DOHH2 (cell line): Measurements from ENCODE around the gene DGAT2.

ENCODE experiments used
- H3F3A ChIP-seq: fragments of 200-600 bp; sonication (generic), shearing (Covaris generic); 2 replicates; pipeline ENCODE4 v1.6.0; 2016; ENCODE audit warnings: antibody characterized with exemption, mild to moderate bottlenecking; ENCODE audit not compliant: control insufficient read depth, insufficient read depth
- H3K27ac ChIP-seq: fragments of 200-600 bp; sonication (generic); 2 replicates; pipeline ENCODE4 v1.5.1; 2014; ENCODE audit warnings: low read depth, mild to moderate bottlenecking, low read length, moderate library complexity
- H3K27me3 ChIP-seq: fragments of 200-600 bp; sonication (generic); 2 replicates; pipeline ENCODE4 v1.6.1; 2014; ENCODE audit warnings: mild to moderate bottlenecking, low read length, mixed read lengths; ENCODE audit not compliant: control insufficient read depth
- H3K36me3 ChIP-seq: fragments of 200-600 bp; sonication (generic); 2 replicates; pipeline ENCODE4 v1.6.1; 2014; ENCODE audit warnings: mild to moderate bottlenecking, low read length, moderate library complexity, mixed read lengths; ENCODE audit not compliant: control insufficient read depth
- H3K4me1 ChIP-seq: fragments of 200-600 bp; sonication (generic); 2 replicates; pipeline ENCODE4 v1.6.1; 2014; ENCODE audit warnings: mild to moderate bottlenecking, low read length, mixed read lengths; ENCODE audit not compliant: control insufficient read depth
- H3K4me2 ChIP-seq: fragments of 200-600 bp; sonication (generic); 2 replicates; pipeline ENCODE4 v1.6.0; 2014; ENCODE audit warnings: mild to moderate bottlenecking, low read length, moderate library complexity
- H3K4me3 ChIP-seq: fragments of 200-600 bp; sonication (generic); 2 replicates; pipeline ENCODE4 v1.5.1; 2014; ENCODE audit warnings: mild to moderate bottlenecking, low read length, mixed read lengths
- H3K79me2 ChIP-seq: fragments of 200-600 bp; sonication (generic); 2 replicates; pipeline ENCODE4 v1.6.1; 2014; ENCODE audit warnings: mild to moderate bottlenecking, low read length, mixed read lengths; ENCODE audit not compliant: control insufficient read depth
- H3K9me2 ChIP-seq: fragments of 200-600 bp; sonication (generic); replicated peaks from 2 replicates; pipeline ENCODE4 v1.6.1; 2014; ENCODE audit warnings: mild to moderate bottlenecking, low read length, mixed read lengths; ENCODE audit not compliant: control insufficient read depth
- H3K9me3 ChIP-seq: fragments of 200-600 bp; sonication (generic); 2 replicates; pipeline ENCODE4 v1.6.1; 2014; ENCODE audit warnings: antibody characterized with exemption, low read length, mixed read lengths; ENCODE audit not compliant: control insufficient read depth, insufficient read depth
- H4K20me1 ChIP-seq: fragments of 200-600 bp; sonication (generic); 2 replicates; pipeline ENCODE4 v1.6.0; 2014; ENCODE audit warnings: low read depth, mild to moderate bottlenecking, antibody characterized with exemption, low read length, moderate library complexity; ENCODE audit not compliant: control insufficient read depth, insufficient read depth
- EZH2phosphoT487 ChIP-seq: fragments of 200-600 bp; sonication (generic); IDR thresholded peaks from 2 replicates; pipeline ENCODE4 v1.6.1; 2017; ENCODE audit warnings: borderline replicate concordance, mild to moderate bottlenecking, antibody characterized with exemption, low read length, moderate library complexity, mixed read lengths
- TF ChIP-seq, protein P1 (sequence below): fragments of 200-600 bp; sonication (generic); IDR thresholded peaks from one replicate; pipeline ENCODE4 v1.5.1; 2014; ENCODE audit warnings: antibody characterized with exemption, mild to moderate bottlenecking, low read depth, low read length; ENCODE audit not compliant: poor library complexity, severe bottlenecking

The DGAT2 gene

DNA sequence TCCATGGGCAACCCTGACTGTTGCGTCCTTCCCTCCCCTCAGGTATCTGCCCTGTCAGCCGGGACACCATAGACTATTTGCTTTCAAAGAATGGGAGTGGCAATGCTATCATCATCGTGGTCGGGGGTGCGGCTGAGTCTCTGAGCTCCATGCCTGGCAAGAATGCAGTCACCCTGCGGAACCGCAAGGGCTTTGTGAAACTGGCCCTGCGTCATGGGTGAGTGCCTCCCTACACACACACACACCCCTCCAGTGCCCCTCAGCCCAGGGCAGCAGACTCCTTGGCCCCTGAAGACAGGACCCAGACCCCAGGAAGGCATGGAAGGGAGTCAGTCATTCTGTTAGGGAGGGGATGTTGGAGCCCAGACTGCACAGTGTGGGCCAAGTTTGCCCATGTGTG, 28.5 kb downstream of the DGAT2 start:
- Histone ChIP-seq H4K20me1 (no peaks in the 10 kb centered on the region), H3K27ac (no peak overlapping the region), H3K27me3 (no peaks in the 10 kb centered on the region), H3K9me2 (no peaks in the 10 kb centered on the region), H3K4me2 (no peak overlapping the region), H3K4me3 (no peak overlapping the region), H3F3A (no peaks in the 10 kb centered on the region), H3K4me1 (peaks cover 21% of the 10 kb centered on the region), H3K9me3 (no peaks in the 10 kb centered on the region), H3K36me3 (no peaks in the 10 kb centered on the region), H3K79me2 (no peaks in the 10 kb centered on the region)
- TF ChIP-seq, protein P1, sequence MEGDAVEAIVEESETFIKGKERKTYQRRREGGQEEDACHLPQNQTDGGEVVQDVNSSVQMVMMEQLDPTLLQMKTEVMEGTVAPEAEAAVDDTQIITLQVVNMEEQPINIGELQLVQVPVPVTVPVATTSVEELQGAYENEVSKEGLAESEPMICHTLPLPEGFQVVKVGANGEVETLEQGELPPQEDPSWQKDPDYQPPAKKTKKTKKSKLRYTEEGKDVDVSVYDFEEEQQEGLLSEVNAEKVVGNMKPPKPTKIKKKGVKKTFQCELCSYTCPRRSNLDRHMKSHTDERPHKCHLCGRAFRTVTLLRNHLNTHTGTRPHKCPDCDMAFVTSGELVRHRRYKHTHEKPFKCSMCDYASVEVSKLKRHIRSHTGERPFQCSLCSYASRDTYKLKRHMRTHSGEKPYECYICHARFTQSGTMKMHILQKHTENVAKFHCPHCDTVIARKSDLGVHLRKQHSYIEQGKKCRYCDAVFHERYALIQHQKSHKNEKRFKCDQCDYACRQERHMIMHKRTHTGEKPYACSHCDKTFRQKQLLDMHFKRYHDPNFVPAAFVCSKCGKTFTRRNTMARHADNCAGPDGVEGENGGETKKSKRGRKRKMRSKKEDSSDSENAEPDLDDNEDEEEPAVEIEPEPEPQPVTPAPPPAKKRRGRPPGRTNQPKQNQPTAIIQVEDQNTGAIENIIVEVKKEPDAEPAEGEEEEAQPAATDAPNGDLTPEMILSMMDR: no peak
- no peak for TF ChIP-seq EZH2phosphoT487

DNA sequence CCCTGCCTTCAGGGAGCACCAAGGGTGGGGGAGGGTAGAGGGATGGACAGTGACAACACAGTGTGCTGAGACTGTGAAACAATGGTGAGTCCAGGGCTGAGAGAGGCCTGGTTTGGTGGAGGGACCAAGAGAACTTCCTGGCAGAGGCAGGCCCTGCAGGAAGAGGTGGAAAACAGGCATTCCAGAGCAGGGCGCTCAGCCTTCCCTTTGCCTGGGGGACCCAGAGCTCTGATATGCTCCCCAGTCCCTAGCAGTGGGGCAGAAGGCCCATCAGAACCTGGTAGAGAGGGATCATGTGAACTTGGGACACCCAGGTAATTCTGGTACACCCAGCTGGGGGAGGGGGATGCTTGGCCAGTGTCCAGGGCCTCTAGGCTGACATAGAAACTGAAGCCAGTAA, 29.2 kb downstream of the DGAT2 start:
- Histone ChIP-seq H4K20me1 (no peaks in the 10 kb centered on the region), H3K4me2 (no peak overlapping the region), H3K4me3 (no peak overlapping the region), H3K4me1 (peaks cover 21% of the 10 kb centered on the region), H3K27ac (no peak overlapping the region), H3F3A (no peaks in the 10 kb centered on the region), H3K27me3 (no peaks in the 10 kb centered on the region), H3K79me2 (no peaks in the 10 kb centered on the region), H3K9me2 (no peaks in the 10 kb centered on the region), H3K9me3 (no peaks in the 10 kb centered on the region), H3K36me3 (no peaks in the 10 kb centered on the region)
- TF ChIP-seq, protein P1: no peak
- no peak for TF ChIP-seq EZH2phosphoT487

DNA sequence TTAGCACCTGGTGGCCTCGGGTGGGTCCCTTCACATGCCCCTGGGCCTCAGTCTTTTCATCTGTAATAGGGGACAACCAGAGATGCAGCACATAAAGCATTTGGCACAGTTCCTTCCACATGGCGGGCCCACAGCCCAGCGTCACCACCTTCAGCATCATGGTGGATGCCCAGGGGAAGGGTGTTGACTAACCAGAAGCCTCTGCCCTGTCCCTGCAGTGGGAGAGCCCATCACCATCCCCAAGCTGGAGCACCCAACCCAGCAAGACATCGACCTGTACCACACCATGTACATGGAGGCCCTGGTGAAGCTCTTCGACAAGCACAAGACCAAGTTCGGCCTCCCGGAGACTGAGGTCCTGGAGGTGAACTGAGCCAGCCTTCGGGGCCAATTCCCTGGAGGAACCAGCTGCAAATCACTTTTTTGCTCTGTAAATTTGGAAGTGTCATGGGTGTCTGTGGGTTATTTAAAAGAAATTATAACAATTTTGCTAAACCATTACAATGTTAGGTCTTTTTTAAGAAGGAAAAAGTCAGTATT, 31.6 kb downstream of the DGAT2 start:
- H3K27ac ChIP-seq: no peak overlapping the region
- H3F3A ChIP-seq: peaks cover under 1% of the 10 kb centered on the region; the same call in 1 of the 2 replicates
- H3K4me1 ChIP-seq: peaks cover 30% of the 10 kb centered on the region
- no peak overlapping the region for H3K4me3 ChIP-seq
- no peaks in the 10 kb centered on the region for H3K9me2 ChIP-seq
- TF ChIP-seq EZH2phosphoT487: no peak
- TF ChIP-seq, protein P1: no peak
- no peaks in the 10 kb centered on the region for H3K27me3 ChIP-seq
- H3K9me3 ChIP-seq: no peaks in the 10 kb centered on the region
- H3K36me3 ChIP-seq: no peaks in the 10 kb centered on the region
- H3K4me2 ChIP-seq: no peak overlapping the region
- H4K20me1 ChIP-seq: no peaks in the 10 kb centered on the region
- H3K79me2 ChIP-seq: no peaks in the 10 kb centered on the region
